ENCODE data around the gene MYCBP. TPM values are rescaled to one million over a fixed set of nuclear protein-coding genes. Genes with fewer than 3 reads are reported as not detected.
A peak's percentile ranks its signal among the peaks of the same experiment; 100 is the strongest.
"Not testable (repeated sequence)": the region's sequence is repeated elsewhere in the genome, so short reads cannot be mapped to it uniquely, and the experiment has no call there.

The MYCBP gene
- polyA plus RNA-seq, 3 donors from 2014 or later = 39.3 to 58.0 (median 47.3) TPM

DNA sequence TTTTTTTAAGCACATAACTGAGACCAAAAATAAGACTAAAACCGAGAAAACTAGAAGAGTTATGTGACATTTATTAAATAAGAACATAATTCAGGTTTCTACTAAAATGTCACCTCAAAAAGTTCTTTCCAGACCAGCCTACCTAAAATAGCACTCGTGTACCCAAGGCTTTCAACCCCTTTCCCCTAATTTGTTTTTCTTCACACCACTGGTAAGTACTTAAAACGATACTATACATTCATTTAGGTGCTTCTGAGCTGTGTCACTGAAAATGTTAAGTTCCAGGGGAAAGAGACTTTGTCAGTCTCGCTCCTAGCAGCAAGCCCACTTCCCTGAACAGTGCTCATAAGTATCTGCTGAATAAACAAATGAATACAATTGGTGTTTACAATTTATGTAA, 20.4 kb downstream of the MYCBP start:
- H3K27ac Mint-ChIP-seq = peak overlapping the region in 1 of 6 donors; percentile 5

DNA sequence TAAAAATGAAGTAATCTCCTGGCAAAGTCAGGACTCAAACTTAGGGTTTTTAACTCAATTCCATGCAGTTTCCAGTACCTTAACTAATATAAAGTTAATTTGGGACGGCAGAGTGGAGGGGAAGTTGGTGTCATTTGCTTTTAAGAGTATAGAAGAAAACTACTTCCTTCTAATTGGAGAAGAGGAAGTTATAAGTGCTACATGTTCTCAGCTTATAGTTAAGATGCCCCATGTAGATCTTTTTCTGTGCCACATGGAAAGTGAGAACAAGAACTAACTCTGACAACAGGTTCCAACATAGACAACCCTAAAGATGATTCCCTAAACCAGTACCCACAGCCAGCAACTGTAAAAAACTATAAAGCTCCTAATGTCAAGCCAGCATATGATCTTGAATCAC, 25.1 kb downstream of the MYCBP start:
- peaks cover 0 to 11% of the 10 kb centered on the region in 2 donors for H3K4me1 Mint-ChIP-seq
- no peak overlapping the region for H3K27ac Mint-ChIP-seq
- no peak for DNase-seq
- H3K4me3 Mint-ChIP-seq = no peak overlapping the region
- H3K9me3 Mint-ChIP-seq = no peaks in the 10 kb centered on the region
- peaks cover 35 to 53% (median 43%) of the 10 kb centered on the region in 3 donors for H3K36me3 Mint-ChIP-seq
- H3K27me3 Mint-ChIP-seq (ENCODE audit: low read depth in 3 of 3) = peaks cover 0 to 2% (median 0%) of the 10 kb centered on the region in 3 donors

More for the DNA sequence above, 20.4 kb downstream of the MYCBP start:
- peaks cover 8 to 21% of the 10 kb centered on the region in 2 donors for H3K4me1 Mint-ChIP-seq
- no peaks in the 10 kb centered on the region for H3K9me3 Mint-ChIP-seq
- DNase-seq = no peak
- H3K4me3 Mint-ChIP-seq = no peak overlapping the region
- H3K36me3 Mint-ChIP-seq = peaks cover 17 to 25% (median 19%) of the 10 kb centered on the region in 3 donors
- H3K27me3 Mint-ChIP-seq (ENCODE audit: low read depth in 3 of 3) = peaks cover 0 to 4% (median 0%) of the 10 kb centered on the region in 3 donors

DNA sequence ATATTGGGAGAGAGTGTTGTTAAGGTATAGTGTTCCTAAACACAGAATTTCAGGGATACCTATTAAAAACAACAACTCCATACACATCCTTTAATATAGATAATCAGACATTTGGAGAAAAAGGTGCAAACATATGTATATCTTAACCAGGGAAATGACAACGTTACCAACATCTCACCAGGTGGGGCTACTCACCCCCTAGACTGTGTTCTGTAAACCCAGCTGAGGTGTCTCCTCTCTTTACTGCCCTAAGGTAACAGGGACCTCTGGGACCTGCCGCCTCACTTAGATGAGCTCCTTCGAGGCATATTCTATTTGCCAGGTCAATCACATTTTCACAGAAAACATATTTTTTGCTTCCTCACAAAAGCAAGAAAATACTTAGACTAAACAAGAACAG, 26.9 kb downstream of the MYCBP start:
- no peak overlapping the region for H3K27ac Mint-ChIP-seq
- DNase-seq = no peak

DNA sequence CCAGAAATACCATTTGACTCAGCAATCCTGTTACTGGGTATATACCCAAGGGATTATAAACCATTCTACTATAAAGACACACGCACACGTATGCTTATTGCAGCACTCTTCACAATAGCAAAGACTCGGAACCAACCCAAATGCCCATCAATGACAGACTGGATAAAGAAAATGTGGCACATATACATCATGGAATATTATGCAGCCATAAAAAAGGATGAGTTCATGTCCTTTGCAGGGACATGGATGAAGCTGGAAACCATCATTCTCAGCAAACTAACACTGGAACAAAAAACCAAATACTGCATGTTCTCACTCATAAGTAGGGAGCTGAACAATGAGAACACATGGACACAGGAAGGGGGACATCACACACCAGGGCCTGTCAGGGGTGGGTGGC, 28.1 kb downstream of the MYCBP start:
- peaks cover 6 to 23% of the 10 kb centered on the region in 2 donors for H3K4me1 Mint-ChIP-seq
- DNase-seq; H3K4me3 Mint-ChIP-seq; H3K9me3 Mint-ChIP-seq; H3K27me3 Mint-ChIP-seq (ENCODE audit: low read depth in 3 of 3): not testable (repeated sequence)
- peaks cover 34 to 57% (median 39%) of the 10 kb centered on the region in 3 donors for H3K36me3 Mint-ChIP-seq
- peak overlapping the region in 1 of 6 donors; percentile 43 for H3K27ac Mint-ChIP-seq

More for the DNA sequence above, 26.9 kb downstream of the MYCBP start:
- H3K9me3 Mint-ChIP-seq = no peaks in the 10 kb centered on the region
- H3K4me3 Mint-ChIP-seq = no peak overlapping the region
- H3K4me1 Mint-ChIP-seq = peaks cover 0 to 16% of the 10 kb centered on the region in 2 donors
- H3K27me3 Mint-ChIP-seq (ENCODE audit: low read depth in 3 of 3) = peaks cover 0 to 2% (median 0%) of the 10 kb centered on the region in 3 donors
- peaks cover 35 to 55% (median 46%) of the 10 kb centered on the region in 3 donors for H3K36me3 Mint-ChIP-seq

DNA sequence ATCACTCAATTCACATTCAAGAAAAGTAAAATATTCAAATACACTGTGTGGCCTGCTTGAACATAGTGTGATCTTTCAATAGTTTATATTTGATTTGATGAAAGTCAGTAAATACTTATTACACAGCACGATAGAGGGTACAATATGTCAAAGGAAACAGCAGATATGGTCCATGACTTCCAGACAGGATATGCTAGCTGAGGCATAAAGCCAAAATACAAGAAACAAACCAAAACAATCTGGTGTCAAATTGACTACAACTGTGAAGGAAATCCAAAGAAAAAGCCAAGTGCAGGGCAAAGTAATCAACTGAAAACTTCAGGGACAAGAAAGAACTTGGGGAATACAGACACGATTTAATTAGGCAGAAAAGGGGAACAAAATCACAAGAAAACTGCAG, 32.9 kb downstream of the MYCBP start:
- Mint-ChIP-seq H3K9me3 (no peaks in the 10 kb centered on the region), H3K4me1 (peaks cover 10 to 28% of the 10 kb centered on the region in 2 donors), H3K27ac (peak overlapping the region in 4 of 6 donors; percentile 9 to 47 (median 38)), H3K36me3 (peaks cover 27 to 58% (median 40%) of the 10 kb centered on the region in 3 donors), H3K27me3 (ENCODE audit: low read depth in 3 of 3) (peaks cover 0 to 2% (median 0%) of the 10 kb centered on the region in 3 donors), H3K4me3 (no peak overlapping the region)
- DNase-seq = no peak

DNA sequence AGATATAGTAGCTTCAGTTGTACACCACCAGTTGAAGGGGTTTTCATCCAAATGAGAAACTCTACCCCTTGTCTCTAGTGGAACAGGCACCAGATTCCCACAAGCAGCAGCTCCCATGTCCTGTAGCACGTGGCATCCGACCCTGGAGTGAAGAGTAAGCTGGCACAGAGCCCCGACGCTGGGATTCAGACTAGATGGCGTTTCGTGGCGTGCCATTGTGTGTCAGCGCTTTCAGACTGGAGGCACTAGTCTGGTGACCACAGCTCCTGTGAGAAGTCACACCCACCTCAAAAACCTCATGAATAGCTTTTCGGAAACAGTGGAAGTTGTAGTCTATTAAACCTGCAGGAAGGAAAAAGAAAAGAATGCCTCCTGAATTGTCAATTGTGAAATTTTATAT, 33.8 kb downstream of the MYCBP start:
- Mint-ChIP-seq H3K9me3 (no peaks in the 10 kb centered on the region), H3K4me1 (peaks cover 10 to 27% of the 10 kb centered on the region in 2 donors), H3K4me3 (peak overlapping the region in 3 of 5 donors; percentile 35 to 71 (median 49)), H3K27ac (peak overlapping the region in 2 of 6 donors; percentile 16 to 35), H3K27me3 (ENCODE audit: low read depth in 3 of 3) (no peaks in the 10 kb centered on the region), H3K36me3 (peaks cover 20 to 49% (median 30%) of the 10 kb centered on the region in 3 donors)
- DNase-seq = no peak

DNA sequence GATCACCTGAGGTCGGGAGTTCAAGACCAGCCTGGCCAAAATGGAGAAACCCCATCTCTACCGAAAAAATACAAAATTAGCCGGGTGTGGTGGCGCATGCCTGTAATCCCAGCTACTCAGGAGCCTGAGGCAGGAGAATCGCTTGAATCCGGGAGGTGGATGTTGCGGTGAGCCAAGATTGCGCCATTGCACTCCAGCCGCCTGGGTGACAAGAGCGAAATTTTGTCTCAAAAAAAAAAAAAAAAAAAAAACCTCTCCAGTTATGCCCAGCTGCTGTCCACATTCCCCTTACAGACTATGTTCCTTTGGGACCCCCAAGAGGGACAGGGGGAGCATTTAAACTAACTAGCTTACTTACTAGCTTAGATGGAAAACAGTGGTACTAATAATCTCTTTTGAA, 36.8 kb downstream of the MYCBP start:
- peaks cover 10 to 12% of the 10 kb centered on the region in 2 donors for H3K4me1 Mint-ChIP-seq
- H3K27ac Mint-ChIP-seq = not testable (repeated sequence)

DNA sequence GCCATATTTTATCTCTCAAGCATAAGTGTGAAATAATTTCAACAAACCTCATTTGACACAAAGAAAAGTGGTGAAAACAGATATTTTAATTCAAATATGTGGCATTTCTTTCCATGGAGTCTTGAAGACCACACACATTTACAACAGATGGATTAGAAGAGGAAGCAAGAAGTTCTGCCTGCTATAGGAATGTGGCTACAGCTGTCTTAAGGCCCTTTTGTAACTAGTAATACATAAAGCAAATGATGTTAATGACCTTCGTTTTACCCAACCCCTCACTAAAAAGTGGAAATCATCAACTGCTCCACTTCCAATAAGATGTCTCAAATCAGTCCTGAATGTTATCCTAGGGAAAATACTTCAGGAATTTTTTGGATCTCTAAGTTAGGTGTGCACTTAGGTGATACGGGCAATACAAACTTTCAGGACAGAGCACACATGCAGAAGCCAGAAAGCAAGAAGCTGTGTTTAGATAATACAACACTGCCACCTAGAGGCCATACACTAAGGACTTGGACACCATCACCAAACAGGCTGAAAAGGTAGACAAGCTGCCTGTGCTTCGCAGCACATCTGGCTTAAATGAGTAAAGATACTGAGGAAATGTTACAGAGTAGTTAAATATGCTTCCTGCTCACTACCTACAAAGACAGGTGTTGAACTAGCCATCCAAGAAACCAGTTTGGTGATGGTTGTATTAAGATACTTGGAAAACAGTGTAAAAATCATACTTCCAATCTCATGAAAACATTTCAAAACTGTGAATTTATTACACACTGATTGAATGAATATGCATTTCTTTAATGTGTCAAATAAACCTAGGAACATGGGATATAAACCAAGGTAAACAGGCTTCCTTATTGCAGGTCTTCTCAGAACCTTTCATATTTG, 38.0 kb downstream of the MYCBP start:
- H3K9me3 Mint-ChIP-seq = no peaks in the 10 kb centered on the region
- DNase-seq = peak; percentile 53 to 62 (median 59)
- H3K4me1 Mint-ChIP-seq = peaks cover 5 to 7% of the 10 kb centered on the region in 2 donors
- H3K27me3 Mint-ChIP-seq (ENCODE audit: low read depth in 3 of 3) = peaks cover 0 to 4% (median 0%) of the 10 kb centered on the region in 3 donors
- H3K4me3 Mint-ChIP-seq = no peak overlapping the region
- no peak overlapping the region for H3K27ac Mint-ChIP-seq
- H3K36me3 Mint-ChIP-seq = peaks cover 9 to 21% (median 12%) of the 10 kb centered on the region in 3 donors

More for the DNA sequence above, 36.8 kb downstream of the MYCBP start:
- H3K36me3 Mint-ChIP-seq = peaks cover 12 to 27% (median 12%) of the 10 kb centered on the region in 3 donors
- H3K4me3 Mint-ChIP-seq; H3K27me3 Mint-ChIP-seq (ENCODE audit: low read depth in 3 of 3); H3K9me3 Mint-ChIP-seq; DNase-seq: not testable (repeated sequence)

DNA sequence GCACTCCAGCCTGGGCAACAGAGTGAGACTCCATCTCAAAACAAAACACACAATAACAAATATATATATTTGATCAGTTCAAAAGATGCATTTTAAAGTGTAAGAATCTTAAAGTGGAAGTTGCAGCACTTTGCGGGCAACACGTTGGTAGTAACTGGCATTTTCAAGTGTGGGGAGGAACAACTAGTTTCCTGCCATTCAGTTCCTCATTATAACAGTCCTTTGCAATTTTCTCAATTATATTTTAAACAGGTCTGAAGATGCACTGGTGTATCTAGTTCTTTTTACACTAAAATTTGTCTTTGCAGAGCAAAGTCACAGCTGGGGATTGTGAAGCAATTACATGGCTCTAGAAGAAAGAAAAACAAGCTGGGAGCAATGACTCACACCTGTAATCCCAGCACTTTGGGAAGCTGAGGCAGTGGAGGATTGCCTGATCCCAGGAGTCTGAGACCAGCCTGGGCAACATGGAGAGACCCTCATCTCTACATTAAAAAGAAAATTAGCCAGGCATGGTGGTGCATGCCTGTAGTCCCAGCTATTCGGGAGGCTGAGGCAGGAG, 38.8 kb downstream of the MYCBP start:
- Mint-ChIP-seq H3K4me1 (peaks cover 1 to 2% of the 10 kb centered on the region in 2 donors), H3K4me3 (no peak overlapping the region), H3K27ac (no peak overlapping the region), H3K36me3 (peaks cover 7 to 17% (median 9%) of the 10 kb centered on the region in 3 donors), H3K9me3 (no peaks in the 10 kb centered on the region), H3K27me3 (ENCODE audit: low read depth in 3 of 3) (peaks cover 0 to 7% (median 2%) of the 10 kb centered on the region in 3 donors)
- DNase-seq = no peak

DNA sequence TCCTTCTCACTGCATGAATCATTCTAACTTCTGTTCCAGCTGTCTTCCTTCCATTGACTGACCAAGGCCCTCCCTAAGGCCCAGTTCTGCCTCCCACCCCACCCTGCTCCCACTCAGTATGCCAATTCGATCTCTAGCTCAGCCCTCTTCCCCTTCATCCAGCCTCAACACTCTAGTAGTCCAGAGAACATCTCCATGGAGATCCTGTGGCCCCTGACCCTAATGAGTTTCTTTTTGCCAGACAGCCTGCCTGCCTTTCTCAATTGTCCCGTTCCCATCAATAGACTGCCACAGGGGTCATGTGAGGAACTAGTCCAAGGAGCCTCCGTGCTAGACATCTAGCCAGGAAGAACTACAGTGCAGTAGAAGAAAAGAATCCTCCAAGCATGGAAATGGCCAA, 40.0 kb downstream of the MYCBP start:
- H3K4me1 Mint-ChIP-seq = no peaks in the 10 kb centered on the region
- DNase-seq = no peak
- H3K27ac Mint-ChIP-seq = no peak overlapping the region
- no peaks in the 10 kb centered on the region for H3K9me3 Mint-ChIP-seq
- peaks cover 0 to 7% (median 2%) of the 10 kb centered on the region in 3 donors for H3K27me3 Mint-ChIP-seq (ENCODE audit: low read depth in 3 of 3)
- no peak overlapping the region for H3K4me3 Mint-ChIP-seq
- peaks cover 0 to 6% (median 4%) of the 10 kb centered on the region in 3 donors for H3K36me3 Mint-ChIP-seq

DNA sequence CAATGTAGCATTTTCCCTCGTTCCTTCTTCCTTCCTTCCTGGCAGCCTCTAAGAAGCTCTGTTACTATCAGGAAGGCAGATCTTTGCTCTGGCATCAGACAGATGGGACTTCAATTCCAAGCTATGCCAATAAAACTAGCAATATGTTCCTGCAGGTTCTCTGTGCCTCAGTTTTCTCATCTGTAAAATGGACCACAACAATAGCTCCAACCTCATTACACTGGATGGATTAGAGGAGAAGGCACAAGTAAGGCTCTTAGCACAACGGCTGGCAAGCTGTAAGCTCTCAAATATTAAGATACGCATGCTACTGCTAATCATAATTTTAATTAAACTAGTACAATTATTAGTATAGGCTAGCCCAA, 40.8 kb downstream of the MYCBP start:
- H3K27me3 Mint-ChIP-seq (ENCODE audit: low read depth in 3 of 3) = peaks cover 0 to 7% (median 2%) of the 10 kb centered on the region in 3 donors

DNA sequence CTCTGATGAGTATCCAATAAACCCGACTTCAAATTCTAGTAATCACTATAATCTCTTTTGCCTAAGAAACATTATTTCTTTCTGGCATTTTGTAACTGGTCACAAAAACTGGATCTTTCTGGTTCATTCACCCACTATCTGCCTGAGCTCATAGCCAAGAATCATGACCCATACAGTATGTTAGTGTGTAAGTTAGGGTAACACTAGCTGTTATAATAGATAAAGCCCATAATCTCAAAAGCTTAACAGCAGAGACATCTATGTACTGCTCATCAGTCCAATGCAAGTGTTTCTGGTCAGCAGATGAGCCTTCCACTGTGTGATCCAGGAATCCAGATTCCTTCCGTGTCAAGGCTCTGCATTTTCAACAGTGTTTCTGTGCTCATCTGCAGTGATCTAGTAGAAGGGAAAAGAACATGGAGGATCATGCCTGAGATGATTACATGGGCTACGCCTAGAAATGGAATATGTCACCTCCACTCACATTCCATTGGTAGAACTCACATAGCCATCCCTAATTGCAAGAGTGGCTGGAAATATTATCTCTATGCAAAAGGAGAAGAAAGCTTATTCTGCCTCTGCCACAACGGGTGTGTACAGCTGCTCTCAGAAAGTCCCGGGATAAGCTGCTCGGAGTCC, 41.3 kb downstream of the MYCBP start:
- Mint-ChIP-seq H3K9me3 (no peaks in the 10 kb centered on the region), H3K27me3 (ENCODE audit: low read depth in 3 of 3) (peaks cover 0 to 7% (median 2%) of the 10 kb centered on the region in 3 donors), H3K36me3 (no peaks in the 10 kb centered on the region), H3K27ac (no peak overlapping the region), H3K4me1 (no peaks in the 10 kb centered on the region), H3K4me3 (no peak overlapping the region)
- DNase-seq = no peak

More for the DNA sequence above, 40.8 kb downstream of the MYCBP start:
- DNase-seq = no peak
- Mint-ChIP-seq H3K4me3 (no peak overlapping the region), H3K27ac (peak overlapping the region in 1 of 6 donors; percentile 6), H3K36me3 (no peaks in the 10 kb centered on the region), H3K4me1 (no peaks in the 10 kb centered on the region), H3K9me3 (no peaks in the 10 kb centered on the region)

DNA sequence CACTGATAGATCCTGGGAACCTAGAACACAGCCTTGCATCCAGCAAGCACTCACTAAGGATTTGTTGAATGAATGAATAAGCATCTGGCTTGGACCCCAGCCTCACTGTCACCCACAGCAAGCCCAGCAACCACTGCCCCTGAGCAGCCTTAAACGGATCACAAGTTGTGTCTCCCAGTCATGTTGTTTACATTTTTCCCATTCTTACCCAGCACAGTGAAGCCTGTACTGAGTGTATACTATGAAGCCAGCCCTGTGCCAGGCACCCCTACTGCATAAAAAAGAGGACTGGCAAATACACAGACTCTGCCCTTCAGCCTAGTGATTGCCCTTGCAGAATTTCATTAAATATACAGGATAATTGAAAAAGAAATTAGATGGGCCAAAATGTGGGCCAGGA, 43.8 kb downstream of the MYCBP start:
- Mint-ChIP-seq H3K27me3 (ENCODE audit: low read depth in 3 of 3) (peaks cover 0 to 9% (median 8%) of the 10 kb centered on the region in 3 donors), H3K36me3 (no peaks in the 10 kb centered on the region), H3K4me3 (no peak overlapping the region), H3K4me1 (no peaks in the 10 kb centered on the region), H3K27ac (no peak overlapping the region), H3K9me3 (no peaks in the 10 kb centered on the region)
- DNase-seq = no peak
